22Rv1 (cell line): ENCODE measurements around the gene MRPL54.

ENCODE experiments used
- H3K27ac ChIP-seq: fragments of 450-650 bp; 2 replicates; pipeline ENCODE4 v1.5.1; 2017
- CTCF ChIP-seq: fragments of 450-650 bp; IDR thresholded peaks from 2 replicates; pipeline ENCODE4 v1.5.1; 2017; ENCODE audit warnings: mild to moderate bottlenecking
- ZFX ChIP-seq: fragments of 450-650 bp; IDR thresholded peaks from 2 replicates; pipeline ENCODE4 v1.6.1; 2017; ENCODE audit warnings: antibody characterized with exemption, borderline replicate concordance

Gene MRPL54

GRCh38 chr19:3804429-3804828 is 41.9 kb downstream of the MRPL54 start:
- TF ChIP-seq CTCF, result no peak
- no peak for TF ChIP-seq ZFX
- H3K27ac ChIP-seq, result no peak overlapping the region

DNA sequence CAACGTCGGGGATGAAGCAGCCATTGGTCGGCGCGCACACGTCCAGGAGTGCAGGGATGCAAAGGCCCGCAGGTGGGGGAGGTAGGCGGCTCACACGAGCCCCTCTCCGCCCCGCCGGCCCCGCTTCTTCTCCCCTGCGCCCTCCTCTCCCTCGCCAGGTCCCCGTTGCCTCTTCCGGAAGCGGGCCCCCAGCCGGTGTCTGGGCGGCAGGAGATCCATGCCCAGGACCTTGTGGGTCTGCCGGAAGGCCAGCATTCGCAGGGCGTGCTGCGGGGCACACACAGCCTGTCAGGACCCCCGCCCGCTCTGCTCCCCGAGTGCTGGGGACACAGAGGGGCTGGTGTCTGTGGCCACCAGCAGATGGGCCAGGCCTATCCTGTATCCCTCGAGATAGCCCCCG is 43.4 kb downstream of the MRPL54 start:
- H3K27ac ChIP-seq, result no peak overlapping the region
- TF ChIP-seq ZFX, result no peak
- TF ChIP-seq CTCF, result no peak

- TF ChIP-seq ZFX, result no peak
- TF ChIP-seq CTCF, result no peak
- no peak overlapping the region for H3K27ac ChIP-seq
Observed at GRCh38 chr19:3807131-3807480, 44.6 kb downstream of the MRPL54 start.

DNA sequence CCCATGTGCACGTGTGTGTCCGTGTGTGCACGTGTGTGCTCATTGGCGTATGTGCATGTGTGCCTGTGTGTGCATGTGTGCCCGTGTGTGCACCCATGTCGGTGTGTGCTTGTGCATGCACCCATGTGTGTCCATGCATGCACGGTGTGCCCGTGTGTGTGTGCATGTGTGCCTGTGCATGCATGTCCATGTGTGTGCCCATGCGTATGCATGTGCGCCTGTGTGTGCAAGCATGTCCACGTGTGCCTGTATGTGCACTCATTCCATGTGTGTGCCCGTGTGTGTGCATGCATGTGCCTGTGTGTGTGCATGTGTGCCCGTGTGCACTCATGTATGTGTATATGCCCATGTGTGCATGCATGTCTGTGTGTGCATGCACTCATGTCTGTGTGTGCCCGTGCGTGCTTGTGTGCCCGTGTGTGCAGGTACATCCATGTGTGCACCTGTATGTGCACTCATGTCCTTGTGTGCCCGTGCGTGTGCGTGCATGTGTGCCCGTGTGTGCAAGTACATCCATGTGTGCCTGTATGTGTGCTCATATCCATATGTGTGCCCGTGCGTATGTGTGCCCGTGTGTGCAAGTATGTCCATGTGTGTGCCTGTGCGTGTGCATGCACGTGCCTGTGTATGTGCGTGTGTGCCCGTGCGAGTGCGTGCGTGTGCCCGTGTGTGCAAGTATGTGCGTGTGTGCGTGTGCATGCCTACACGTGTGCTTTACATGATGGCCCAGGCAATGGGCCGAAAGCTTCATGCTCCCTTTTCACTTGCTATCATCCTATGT is 45.3 kb downstream of the MRPL54 start:
- peak overlapping the region; percentile 17; the same call in 1 of the 2 replicates for H3K27ac ChIP-seq
- TF ChIP-seq CTCF, result no peak
- no peak for TF ChIP-seq ZFX

DNA sequence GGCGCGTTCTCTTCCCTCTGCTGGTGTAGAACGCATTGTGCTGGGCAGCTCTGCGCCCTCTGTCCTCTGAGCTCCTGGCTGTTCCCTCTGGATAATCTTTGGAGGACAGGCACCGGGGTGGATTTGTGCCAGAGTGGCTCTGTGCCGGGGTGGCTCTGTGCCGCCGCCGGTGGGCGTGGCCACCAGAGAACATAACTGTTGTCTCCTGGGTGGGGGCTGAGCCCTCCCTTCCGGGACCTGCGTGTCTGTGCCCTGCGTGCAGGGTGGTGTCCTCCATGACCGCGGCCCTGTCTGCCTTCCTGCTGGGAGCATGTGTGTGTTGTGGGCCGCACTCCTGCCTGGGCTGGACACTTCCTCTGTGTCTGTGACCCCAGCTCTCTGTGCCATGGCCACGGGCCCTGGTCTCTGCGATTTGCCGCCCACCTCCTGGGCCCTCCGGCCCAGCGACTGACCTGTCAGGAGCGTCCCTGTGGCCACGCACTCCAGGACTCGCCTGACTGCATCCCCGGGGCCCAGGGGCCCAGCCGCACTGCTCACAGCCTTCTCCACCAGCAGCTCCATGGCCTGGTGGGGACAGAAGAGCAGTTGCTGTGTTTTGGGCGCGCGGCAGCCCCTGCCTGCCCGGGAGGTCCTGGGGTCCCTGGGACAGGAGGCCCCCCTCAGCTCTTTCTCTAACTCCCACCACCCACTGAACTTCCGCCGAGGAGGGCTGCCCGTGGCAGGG is 46.1 kb downstream of the MRPL54 start:
- TF ChIP-seq ZFX (no peak), CTCF (no peak)
- H3K27ac ChIP-seq, result peak overlapping the region; percentile 17; the same call in 1 of the 2 replicates

DNA sequence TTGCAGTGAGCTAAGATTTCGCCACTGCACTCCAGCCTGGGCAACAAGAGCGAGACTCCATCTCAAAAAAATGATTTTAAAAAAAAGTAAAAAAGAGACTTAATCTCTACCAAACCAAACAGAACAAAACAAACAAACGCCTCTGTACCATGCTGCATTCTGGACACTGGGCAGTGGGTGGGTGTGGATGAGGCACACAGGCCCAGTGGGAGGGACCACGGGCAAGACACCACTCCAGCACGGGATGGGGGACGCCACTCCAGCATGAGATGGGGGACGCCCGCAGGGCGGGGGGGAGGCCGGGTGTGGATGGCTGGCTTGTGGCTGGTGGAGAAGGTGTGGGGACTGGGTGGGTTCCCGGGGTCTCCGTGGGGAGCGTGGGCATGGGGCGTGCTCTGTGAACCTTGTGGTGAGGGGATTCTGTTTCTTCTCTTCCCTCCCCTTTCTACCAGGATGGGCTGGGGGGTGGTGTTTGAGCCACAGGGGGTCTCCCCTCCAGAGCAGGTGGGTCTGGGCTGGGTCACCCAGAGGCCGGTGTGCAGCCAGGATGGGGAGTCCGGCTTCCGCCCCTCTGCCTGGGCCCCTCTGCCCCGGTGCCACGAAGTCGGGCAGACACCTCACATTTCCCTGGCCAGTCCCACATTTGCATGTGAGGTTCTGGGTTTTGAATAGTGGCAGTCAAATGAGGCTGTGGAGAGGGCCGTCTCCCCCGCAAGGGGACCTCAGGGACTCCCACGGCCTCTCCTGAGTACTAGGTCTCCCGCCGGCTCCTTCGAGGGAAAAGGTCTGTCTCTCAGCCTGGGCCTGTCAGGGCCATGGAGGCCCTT is 47.6 kb downstream of the MRPL54 start:
- TF ChIP-seq ZFX (no peak), CTCF (no peak)
- no peak overlapping the region for H3K27ac ChIP-seq
